HG03457 (cell line): Measurements from ENCODE around the gene SPON1.
"Not testable (repeated sequence)": the region's sequence is repeated elsewhere in the genome, so short reads cannot be mapped to it uniquely, and the experiment has no call there.

Experiments
- ATAC-seq: cut with Tn5 transposase; IDR thresholded peaks from one replicate; pipeline ENCODE4 v1.9.1; 2021; ENCODE audit warnings: moderate number of reproducible peaks; ENCODE audit not compliant: unreplicated experiment

The SPON1 gene

GRCh38 chr11:14075118-14076078 is 112.9 kb downstream of the SPON1 start:
- no peak for ATAC-seq

GRCh38 chr11:14079011-14079410 is 116.5 kb downstream of the SPON1 start:
- ATAC-seq = no peak

- no peak for ATAC-seq
Measured at GRCh38 chr11:14079797-14080196, 117.3 kb downstream of the SPON1 start.

GRCh38 chr11:14081581-14082231 is 119.2 kb downstream of the SPON1 start:
- ATAC-seq = no peak

GRCh38 chr11:14082338-14082737 is 119.8 kb downstream of the SPON1 start:
- no peak for ATAC-seq

GRCh38 chr11:14088861-14089260 is 126.3 kb downstream of the SPON1 start:
- not testable (repeated sequence) for ATAC-seq

GRCh38 chr11:14089690-14090462 is 127.4 kb downstream of the SPON1 start:
- ATAC-seq = no peak

- ATAC-seq = not testable (repeated sequence)
Measured at GRCh38 chr11:14090631-14091030, 128.1 kb downstream of the SPON1 start.

GRCh38 chr11:14093065-14093464 is 130.5 kb downstream of the SPON1 start:
- ATAC-seq = no peak

- no peak for ATAC-seq
Measured at GRCh38 chr11:14094481-14095037, 132.0 kb downstream of the SPON1 start.

- ATAC-seq = no peak
Measured at GRCh38 chr11:14095882-14096281, 133.4 kb downstream of the SPON1 start.

GRCh38 chr11:14096606-14097005 is 134.1 kb downstream of the SPON1 start:
- ATAC-seq = no peak

GRCh38 chr11:14101388-14101787 is 138.9 kb downstream of the SPON1 start:
- ATAC-seq = no peak

- ATAC-seq = no peak
Measured at GRCh38 chr11:14102766-14103165, 140.2 kb downstream of the SPON1 start.

GRCh38 chr11:14105446-14105845 is 142.9 kb downstream of the SPON1 start:
- ATAC-seq = no peak

GRCh38 chr11:14106303-14107049 is 144.0 kb downstream of the SPON1 start:
- ATAC-seq = no peak

GRCh38 chr11:14107050-14107430 is 144.5 kb downstream of the SPON1 start:
- ATAC-seq = no peak

GRCh38 chr11:14109742-14110141 is 147.2 kb downstream of the SPON1 start:
- ATAC-seq = no peak

- no peak for ATAC-seq
Measured at GRCh38 chr11:14110629-14111028, 148.1 kb downstream of the SPON1 start.

GRCh38 chr11:14111496-14111895 is 149.0 kb downstream of the SPON1 start:
- no peak for ATAC-seq
